GM23338 (cell line): ENCODE data around the gene LSM14B. TPM values are rescaled to one million over a fixed set of nuclear protein-coding genes. Genes with fewer than 3 reads are reported as not detected.

Source experiments
- ATAC-seq: fragments of 200-7000 bp; cut with Tn5 transposase; 3 replicates; pipeline ENCODE4 v1.9.1; 2020
- DNase-seq: peaks from one replicate; pipeline ENCODE4 v3.0.0-alpha.2; 2015; ENCODE audit warnings: low spot score
- H2AFZ ChIP-seq: fragments of 200-600 bp; sonication (generic); 2 replicates; pipeline ENCODE4 v1.8.0; 2016; ENCODE audit warnings: antibody characterized with exemption, mild to moderate bottlenecking, moderate library complexity
- H3F3A ChIP-seq: fragments of 200-600 bp; sonication (generic); replicated peaks from 2 replicates; pipeline ENCODE4 v1.8.0; 2017; ENCODE audit warnings: antibody characterized with exemption, mixed run types, low read depth
- H3K27ac ChIP-seq: fragments of 200-600 bp; sonication (generic); 2 replicates; pipeline ENCODE4 v1.6.1; 2016; ENCODE audit warnings: low read depth
- H3K27me3 ChIP-seq: fragments of 200-600 bp; sonication (generic); 2 replicates; pipeline ENCODE4 v1.8.0; 2016; ENCODE audit warnings: mild to moderate bottlenecking, mixed run types, moderate library complexity; ENCODE audit not compliant: insufficient read depth
- H3K36me3 ChIP-seq: fragments of 200-600 bp; sonication (generic); 2 replicates; pipeline ENCODE4 v1.8.0; 2016; ENCODE audit warnings: mild to moderate bottlenecking; ENCODE audit not compliant: insufficient read depth
- H3K4me1 ChIP-seq: fragments of 200-600 bp; sonication (generic); 2 replicates; pipeline ENCODE4 v1.8.0; 2016; ENCODE audit warnings: mild to moderate bottlenecking, moderate library complexity; ENCODE audit not compliant: insufficient read depth
- H3K4me2 ChIP-seq: fragments of 200-600 bp; sonication (generic); 2 replicates; pipeline ENCODE4 v1.7.1; 2017; ENCODE audit warnings: mixed run types
- H3K4me3 ChIP-seq: fragments of 200-600 bp; sonication (generic); 2 replicates; pipeline ENCODE4 v1.6.1; 2016; ENCODE audit warnings: mixed run types
- H3K79me2 ChIP-seq: fragments of 200-600 bp; sonication (generic); replicated peaks from 2 replicates; pipeline ENCODE4 v1.8.0; 2017; ENCODE audit warnings: mild to moderate bottlenecking; ENCODE audit not compliant: insufficient read depth
- H3K9me2 ChIP-seq: fragments of 200-600 bp; sonication (generic); 2 replicates; pipeline ENCODE4 v1.8.0; 2017; ENCODE audit not compliant: insufficient read depth
- H4K20me1 ChIP-seq: fragments of 200-600 bp; sonication (generic); replicated peaks from 2 replicates; pipeline ENCODE4 v1.8.0; 2017; ENCODE audit warnings: mild to moderate bottlenecking; ENCODE audit not compliant: insufficient read depth
- H3K27ac Mint-ChIP-seq: 2 replicates; pipeline ENCODE4 v1.8.0; 2020; ENCODE audit warnings: inconsistent platforms, mild to moderate bottlenecking, moderate library complexity, mixed read lengths
- H3K27me3 Mint-ChIP-seq: 3 replicates; pipeline ENCODE4 v1.8.0; 2022; ENCODE audit warnings: low read depth, mild to moderate bottlenecking, moderate library complexity, mixed read lengths, inconsistent platforms; ENCODE audit not compliant: insufficient read depth, poor library complexity
- H3K36me3 Mint-ChIP-seq: 3 replicates; pipeline ENCODE4 v1.8.0; 2021; ENCODE audit warnings: low read depth, mild to moderate bottlenecking, inconsistent platforms, moderate library complexity, mixed read lengths
- H3K4me1 Mint-ChIP-seq: 3 replicates; pipeline ENCODE4 v1.8.0; 2020; ENCODE audit warnings: mild to moderate bottlenecking, inconsistent platforms, mixed read lengths
- H3K4me3 Mint-ChIP-seq: 3 replicates; pipeline ENCODE4 v1.8.0; 2021; ENCODE audit warnings: moderate library complexity, mild to moderate bottlenecking, inconsistent platforms, mixed read lengths
- H3K9me3 Mint-ChIP-seq: 3 replicates; pipeline ENCODE4 v1.8.0; 2020; ENCODE audit warnings: moderate library complexity, mild to moderate bottlenecking, inconsistent platforms, mixed read lengths
- CREB1 ChIP-seq: fragments of 250-450 bp; sonication (Bioruptor Pico); IDR thresholded peaks from 2 replicates; pipeline ENCODE4 v1.5.0; 2020; ENCODE audit warnings: low read depth, mild to moderate bottlenecking, moderate library complexity
- CTCF ChIP-seq, 2 experiments: fragments of 200-600 bp in 1 of 2; sonication (generic) in 1 of 2; conservative IDR thresholded peaks; 2 replicates each; pipeline versions ENCODE4 v1.5.1 to v1.6.1; 2016 to 2017; ENCODE audit warnings: antibody characterized with exemption in 2 of 2, low read depth in 2 of 2, mild to moderate bottlenecking in 2 of 2, moderate library complexity in 1 of 2
- ETS1 ChIP-seq: IDR thresholded peaks from 2 replicates; pipeline ENCODE4 v1.6.1; 2016; ENCODE audit warnings: antibody characterized with exemption
- EZH2 ChIP-seq: fragments of 200-600 bp; sonication (generic); IDR thresholded peaks from one replicate; pipeline ENCODE4 v1.8.0; 2017; ENCODE audit warnings: antibody characterized with exemption, mild to moderate bottlenecking, low read depth; ENCODE audit not compliant: unreplicated experiment
- EZH2phosphoT487 ChIP-seq: fragments of 200-600 bp; sonication (generic); IDR thresholded peaks from one replicate; pipeline ENCODE4 v1.8.1; 2018; ENCODE audit warnings: antibody characterized with exemption; ENCODE audit not compliant: unreplicated experiment
- JUNB ChIP-seq: IDR thresholded peaks from one replicate; pipeline ENCODE4 v1.6.1; 2016; ENCODE audit warnings: antibody characterized with exemption; ENCODE audit not compliant: unreplicated experiment
- NANOG ChIP-seq: IDR thresholded peaks from 2 replicates; pipeline ENCODE4 v1.6.1; 2016; ENCODE audit warnings: antibody characterized with exemption, borderline replicate concordance
- POLR2AphosphoS5 ChIP-seq: IDR thresholded peaks from 2 replicates; pipeline ENCODE4 v1.6.1; 2016; ENCODE audit warnings: antibody characterized with exemption, low read depth
- REST ChIP-seq: IDR thresholded peaks from one replicate; pipeline ENCODE4 v1.6.1; 2018; ENCODE audit warnings: antibody characterized with exemption; ENCODE audit not compliant: unreplicated experiment
- STAT1 ChIP-seq: IDR thresholded peaks from one replicate; pipeline ENCODE4 v1.6.1; 2016; ENCODE audit warnings: antibody characterized with exemption; ENCODE audit not compliant: unreplicated experiment
- ZNF114 ChIP-seq: fragments of 250-450 bp; sonication (Bioruptor Pico); IDR thresholded peaks from 2 replicates; pipeline ENCODE4 v1.5.0; 2020; ENCODE audit warnings: mild to moderate bottlenecking, moderate library complexity
- ZNF331 ChIP-seq: fragments of 250-450 bp; sonication (Bioruptor Pico); IDR thresholded peaks from 2 replicates; pipeline ENCODE4 v1.5.0; 2020; ENCODE audit warnings: low read depth, mild to moderate bottlenecking, moderate library complexity
- ZNF462 ChIP-seq: fragments of 250-450 bp; sonication (Bioruptor Pico); IDR thresholded peaks from 2 replicates; pipeline ENCODE4 v1.5.0; 2020; ENCODE audit warnings: mild to moderate bottlenecking, moderate library complexity
- polyA plus RNA-seq: library from polyadenylated mRNA; unstranded; fragments of >200 nt; fragmentation: Nextera tagmentation; extraction: Ambion mirVana; gene quantifications from 2 replicates; pipeline ENCODE4 v1.2.1, GENCODE V29; 2016
- total RNA-seq: library from RNA; depleted of rRNA; stranded (reverse); fragments of >200 nt; shearing (Covaris generic); gene quantifications from 2 replicates; pipeline ENCODE4 v1.2.3, GENCODE V29; 2014

The LSM14B gene
- total and polyA plus RNA-seq, 2 experiments from 2014 or later: 9.6 to 55.7 TPM

- peaks cover 35% of the 10 kb centered on the region for H3K4me1 Mint-ChIP-seq
- TF ChIP-seq POLR2AphosphoS5 (no peak), EZH2phosphoT487 (no peak), ZNF114 (no peak), ETS1 (no peak), CTCF (conservative IDR thresholded peaks at IDR 0.05; ENCODE audit: low read depth in 2 of 2) (no peak), REST (no peak), JUNB (no peak), NANOG (no peak), ZNF331 (CRISPR knock-in tag) (no peak), EZH2 (no peak), CREB1 (no peak), ZNF462 (CRISPR knock-in tag) (no peak), STAT1 (no peak)
- no peaks in the 10 kb centered on the region; the same call in 2 of the 3 replicates for H3K9me3 Mint-ChIP-seq
- Histone ChIP-seq H3K36me3 (no peaks in the 10 kb centered on the region), H3K79me2 (peaks cover 13% of the 10 kb centered on the region), H3K9me2 (no peaks in the 10 kb centered on the region), H3K4me1 (peaks cover 16% of the 10 kb centered on the region), H3K4me2 (no peak overlapping the region), H2AFZ (no peak overlapping the region), H3K27me3 (no peaks in the 10 kb centered on the region), H4K20me1 (peaks cover 9% of the 10 kb centered on the region), H3K4me3 (no peak overlapping the region), H3K27ac (no peak overlapping the region), H3F3A (peaks cover 13% of the 10 kb centered on the region; the same call in 1 of the 2 replicates)
- no peak overlapping the region for H3K27ac Mint-ChIP-seq
- H3K4me3 Mint-ChIP-seq: no peak overlapping the region
- peaks cover 8% of the 10 kb centered on the region for H3K36me3 Mint-ChIP-seq
- DNase-seq: no peak
- H3K27me3 Mint-ChIP-seq: peaks cover 16% of the 10 kb centered on the region
- ATAC-seq: no peak
These were observed 3.2 kb upstream of the LSM14B start for GRCh38 chr20:62119115-62119514.
